GM23248 (cell line): Measurements from ENCODE around the gene SYNDIG1.

Source experiments
- EZH2 ChIP-seq: fragments of 200-600 bp; sonication (generic); IDR thresholded peaks from 2 replicates; pipeline ENCODE4 v1.6.1; 2018; ENCODE audit warnings: antibody characterized with exemption, mild to moderate bottlenecking; ENCODE audit not compliant: insufficient read depth, poor library complexity, severe bottlenecking
- EZH2phosphoT487 ChIP-seq: fragments of 200-600 bp; sonication (generic); IDR thresholded peaks from 2 replicates; pipeline ENCODE4 v1.6.1; 2018; ENCODE audit warnings: antibody characterized with exemption, moderate library complexity, mild to moderate bottlenecking, low read depth; ENCODE audit not compliant: insufficient read depth

DNA sequence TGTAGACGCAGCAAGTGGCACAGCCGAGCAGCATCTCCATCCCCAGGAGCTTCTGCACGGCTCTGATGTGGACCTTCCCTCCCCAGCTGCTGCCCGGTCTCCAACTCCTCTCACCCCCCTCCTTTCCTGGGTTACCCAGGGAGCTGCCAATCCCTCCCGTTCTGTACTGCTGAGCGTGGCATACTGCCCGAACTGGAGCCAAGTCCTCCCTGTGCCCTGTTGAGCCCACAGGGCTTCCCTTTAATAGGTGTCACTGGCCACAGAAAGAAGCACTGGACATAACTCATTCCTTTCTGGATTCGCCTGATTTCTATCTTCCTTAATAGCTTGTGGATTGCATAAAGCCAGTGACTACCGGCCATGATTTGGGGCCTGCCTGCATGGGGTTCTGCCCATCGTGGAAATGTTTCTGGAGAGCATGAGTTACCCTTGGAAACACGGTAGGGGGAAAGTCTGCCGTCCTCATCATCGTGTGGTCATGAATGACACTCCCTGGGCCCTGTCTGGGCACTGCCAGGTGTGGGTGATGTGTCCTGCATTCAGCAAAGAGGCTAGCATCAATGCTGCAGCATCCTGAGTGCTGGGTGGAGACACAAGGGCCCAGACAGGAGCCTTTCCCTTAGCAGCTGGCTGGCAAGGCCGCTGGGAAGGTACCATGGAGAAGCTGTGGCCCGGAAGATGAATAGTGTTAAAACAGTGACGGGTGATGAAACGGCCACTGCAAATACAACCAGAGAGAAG lies 189.7 kb downstream of the SYNDIG1 start:
- TF ChIP-seq EZH2phosphoT487: no peak
- TF ChIP-seq EZH2: no peak
